SK-N-SH treated with all-trans-retinoic acid at 6 μM for 48 hours (cell line): ENCODE measurements around the gene C14orf180.

Experiments used
- ZNF565 ChIP-seq: fragments of 450-650 bp; formaldehyde crosslinking; conservative IDR thresholded peaks from 2 replicates; pipeline ENCODE4 v1.5.0; 2020; ENCODE audit warnings: low read depth, mild to moderate bottlenecking, moderate library complexity
- ZNF8 ChIP-seq: fragments of 450-650 bp; formaldehyde crosslinking; IDR thresholded peaks from 2 replicates; pipeline ENCODE4 v1.5.0; 2020; ENCODE audit warnings: mild to moderate bottlenecking, moderate library complexity

GRCh38 chr14:104582005-104582404 is 2.4 kb downstream of the C14orf180 start:
- no peak for TF ChIP-seq ZNF565 (CRISPR knock-in tag)
- TF ChIP-seq ZNF8 = no peak
